ENCODE measurements around the gene SLBP. TPM values are rescaled to one million over a fixed set of nuclear protein-coding genes. Genes with fewer than 3 reads are reported as not detected.

The SLBP gene
- polyA plus RNA-seq, 3 donors = 39.6 to 63.7 (median 59.1) TPM

DNA sequence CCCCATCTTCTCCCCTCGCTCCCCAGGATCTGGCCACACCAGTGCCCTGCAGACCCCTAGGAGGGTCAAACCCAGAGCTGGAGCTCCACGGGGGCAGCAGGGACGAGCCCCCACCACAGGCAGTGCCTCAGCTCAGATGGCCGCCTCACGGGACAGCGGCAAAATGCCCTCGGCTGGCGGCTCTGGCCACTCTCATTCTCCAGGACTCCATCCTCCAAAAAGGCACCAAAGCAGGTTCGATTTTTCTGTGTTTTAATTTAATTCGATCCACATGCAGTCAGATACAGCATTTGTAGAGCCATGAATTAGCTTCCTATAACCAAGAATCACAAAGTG is 36.3 kb downstream of the SLBP start:
- peaks cover 11% of the 10 kb centered on the region for H3K4me1 Mint-ChIP-seq
- H3K79me2 ChIP-seq (ENCODE audit: insufficient read depth, low read length) = no peaks in the 10 kb centered on the region
- H3K27ac Mint-ChIP-seq = no peak overlapping the region
- 82% methylated on average over 9 of the region's 10 CpGs for WGBS (ENCODE audit: insufficient coverage)
- TF ChIP-seq, protein P1, sequence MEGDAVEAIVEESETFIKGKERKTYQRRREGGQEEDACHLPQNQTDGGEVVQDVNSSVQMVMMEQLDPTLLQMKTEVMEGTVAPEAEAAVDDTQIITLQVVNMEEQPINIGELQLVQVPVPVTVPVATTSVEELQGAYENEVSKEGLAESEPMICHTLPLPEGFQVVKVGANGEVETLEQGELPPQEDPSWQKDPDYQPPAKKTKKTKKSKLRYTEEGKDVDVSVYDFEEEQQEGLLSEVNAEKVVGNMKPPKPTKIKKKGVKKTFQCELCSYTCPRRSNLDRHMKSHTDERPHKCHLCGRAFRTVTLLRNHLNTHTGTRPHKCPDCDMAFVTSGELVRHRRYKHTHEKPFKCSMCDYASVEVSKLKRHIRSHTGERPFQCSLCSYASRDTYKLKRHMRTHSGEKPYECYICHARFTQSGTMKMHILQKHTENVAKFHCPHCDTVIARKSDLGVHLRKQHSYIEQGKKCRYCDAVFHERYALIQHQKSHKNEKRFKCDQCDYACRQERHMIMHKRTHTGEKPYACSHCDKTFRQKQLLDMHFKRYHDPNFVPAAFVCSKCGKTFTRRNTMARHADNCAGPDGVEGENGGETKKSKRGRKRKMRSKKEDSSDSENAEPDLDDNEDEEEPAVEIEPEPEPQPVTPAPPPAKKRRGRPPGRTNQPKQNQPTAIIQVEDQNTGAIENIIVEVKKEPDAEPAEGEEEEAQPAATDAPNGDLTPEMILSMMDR (IDR thresholded peaks at IDR 0.05) = no peak
- no peak for DNase-seq
- no peak overlapping the region for H3K9ac ChIP-seq (ENCODE audit: insufficient read depth, low read length, poor library complexity, severe bottlenecking)
- no peaks in the 10 kb centered on the region for H3K27me3 ChIP-seq (ENCODE audit: control insufficient read depth in 2 of 2, insufficient read depth in 2 of 2, low read length in 2 of 2)
- H3K4me1 ChIP-seq (ENCODE audit: control insufficient read depth in 1 of 2, insufficient read depth in 2 of 2, low read length in 2 of 2) = peaks cover 4 to 7% of the 10 kb centered on the region in 2 donors
- peaks cover 0 to 4% (median 4%) of the 10 kb centered on the region in 3 donors for H3K27me3 Mint-ChIP-seq (ENCODE audit: low read depth in 3 of 3)
- no peaks in the 10 kb centered on the region for H3K9me3 ChIP-seq (replicated peaks in 1 of 2; ENCODE audit: control insufficient read depth in 1 of 2, insufficient read depth in 1 of 2, low read length in 2 of 2)
- H3K4me3 Mint-ChIP-seq = no peak overlapping the region
- no peak overlapping the region for H3K4me3 ChIP-seq (replicated peaks in 1 of 3; ENCODE audit: low read depth in 2 of 3, low read length in 3 of 3)
- no peaks in the 10 kb centered on the region for H4K20me1 ChIP-seq (ENCODE audit: insufficient read depth, low read length)
- no peaks in the 10 kb centered on the region for H3K36me3 ChIP-seq (replicated peaks in 1 of 2; ENCODE audit: control insufficient read depth in 1 of 2, insufficient read depth in 2 of 2, low read length in 2 of 2)
- H3K9me3 Mint-ChIP-seq = peaks cover 0 to 1% (median 0%) of the 10 kb centered on the region in 7 donors
- no peaks in the 10 kb centered on the region for H3K36me3 Mint-ChIP-seq
- intact Hi-C loops (cut with micrococcal nuclease) = no loop called here
- no peak overlapping the region for H2AFZ ChIP-seq (ENCODE audit: insufficient read depth, low read depth, low read length, poor library complexity, severe bottlenecking)
- H3K4me2 ChIP-seq (replicated peaks; ENCODE audit: extremely low read depth, low read length, poor library complexity, severe bottlenecking) = no peak overlapping the region
- no peak overlapping the region for H3K27ac ChIP-seq (ENCODE audit: low read depth in 1 of 2, low read length in 2 of 2)

DNA sequence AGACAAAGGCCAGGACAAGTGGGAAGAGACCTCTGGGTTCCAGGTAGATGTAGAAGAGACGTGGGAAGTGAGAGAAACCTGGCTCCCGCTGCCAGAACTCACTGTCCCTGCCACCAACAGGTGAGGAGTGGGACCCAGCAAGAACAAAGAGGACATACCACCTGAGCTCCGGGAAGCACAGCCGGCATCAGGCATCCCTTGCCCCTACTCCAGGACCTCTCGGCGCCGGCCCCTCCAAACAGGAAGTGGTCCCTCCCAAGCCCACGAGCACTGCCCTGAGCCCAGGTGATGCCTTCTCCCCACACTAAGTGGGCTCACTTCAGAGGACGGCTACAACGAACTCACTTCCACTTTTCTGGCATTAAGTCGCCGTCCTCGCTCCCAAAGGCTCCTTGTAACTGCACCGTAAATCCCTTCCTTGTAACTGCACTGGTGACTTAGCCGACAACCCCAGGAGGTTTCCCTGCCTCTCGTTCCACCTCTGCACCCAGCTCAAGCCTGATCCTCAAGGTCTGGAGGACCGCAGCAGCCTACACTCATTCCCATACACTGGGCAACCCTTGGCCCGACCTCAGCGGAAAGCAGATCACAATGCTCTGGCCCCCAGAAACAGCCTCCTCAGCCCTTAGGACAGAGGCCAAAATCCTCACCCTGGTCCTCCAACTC is 36.9 kb downstream of the SLBP start:
- no peaks in the 10 kb centered on the region for H3K9me3 ChIP-seq (replicated peaks in 1 of 2; ENCODE audit: control insufficient read depth in 1 of 2, insufficient read depth in 1 of 2, low read length in 2 of 2)
- H4K20me1 ChIP-seq (ENCODE audit: insufficient read depth, low read length) = no peaks in the 10 kb centered on the region
- intact Hi-C loops (cut with micrococcal nuclease) = no loop called here
- TF ChIP-seq, protein P1 (IDR thresholded peaks at IDR 0.05) = no peak
- H2AFZ ChIP-seq (ENCODE audit: insufficient read depth, low read depth, low read length, poor library complexity, severe bottlenecking) = no peak overlapping the region
- H3K79me2 ChIP-seq (ENCODE audit: insufficient read depth, low read length) = no peaks in the 10 kb centered on the region
- H3K27ac ChIP-seq (ENCODE audit: low read depth in 1 of 2, low read length in 2 of 2) = no peak overlapping the region
- H3K9me3 Mint-ChIP-seq = peaks cover 0 to 1% (median 0%) of the 10 kb centered on the region in 7 donors
- 87% methylated on average over 18 of the region's 19 CpGs for WGBS (ENCODE audit: insufficient coverage)
- H3K4me3 ChIP-seq (replicated peaks in 1 of 3; ENCODE audit: low read depth in 2 of 3, low read length in 3 of 3) = no peak overlapping the region
- peaks cover 11% of the 10 kb centered on the region for H3K4me1 Mint-ChIP-seq
- H3K27me3 ChIP-seq (ENCODE audit: control insufficient read depth in 2 of 2, insufficient read depth in 2 of 2, low read length in 2 of 2) = no peaks in the 10 kb centered on the region
- peaks cover 0 to 4% (median 4%) of the 10 kb centered on the region in 3 donors for H3K27me3 Mint-ChIP-seq (ENCODE audit: low read depth in 3 of 3)
- H3K4me3 Mint-ChIP-seq = no peak overlapping the region
- H3K4me1 ChIP-seq (ENCODE audit: control insufficient read depth in 1 of 2, insufficient read depth in 2 of 2, low read length in 2 of 2) = peaks cover 4 to 7% of the 10 kb centered on the region in 2 donors
- H3K27ac Mint-ChIP-seq = peak overlapping the region in 2 of 7 donors; percentile 3 to 42
- H3K9ac ChIP-seq (ENCODE audit: insufficient read depth, low read length, poor library complexity, severe bottlenecking) = no peak overlapping the region
- H3K36me3 Mint-ChIP-seq = no peaks in the 10 kb centered on the region
- H3K4me2 ChIP-seq (replicated peaks; ENCODE audit: extremely low read depth, low read length, poor library complexity, severe bottlenecking) = no peak overlapping the region
- H3K36me3 ChIP-seq (replicated peaks in 1 of 2; ENCODE audit: control insufficient read depth in 1 of 2, insufficient read depth in 2 of 2, low read length in 2 of 2) = no peaks in the 10 kb centered on the region
- DNase-seq = no peak
